ENCODE results near the gene LIN7B.

- no peak for TF ChIP-seq ZBTB8A (IDR thresholded peaks at IDR 0.05; ENCODE audit: partially characterized antibody)
- TF ChIP-seq CTCF (IDR thresholded peaks at IDR 0.05 in 2 of 3, conservative IDR thresholded peaks at IDR 0.05 in 1 of 3; ENCODE audit: insufficient read depth in 2 of 3, low read depth in 1 of 3, low read length in 3 of 3) = no peak
- no peak for TF ChIP-seq HNRNPK (IDR thresholded peaks at IDR 0.05; ENCODE audit: low read depth, low read length, poor library complexity, severe bottlenecking)
- no peak for TF ChIP-seq ZKSCAN1 (IDR thresholded peaks at IDR 0.05; ENCODE audit: low read depth, low read length)
- no peak for TF ChIP-seq GABPA (tag; conservative IDR thresholded peaks at IDR 0.05; ENCODE audit: low read depth)
- TF ChIP-seq GTF2F1 (IDR thresholded peaks at IDR 0.05; ENCODE audit: low read depth, low read length) = no peak
- no peak for TF ChIP-seq SMAD3 (CRISPR knock-in tag; conservative IDR thresholded peaks at IDR 0.05)
- no peak for TF ChIP-seq FIP1L1 (IDR thresholded peaks at IDR 0.05; ENCODE audit: low read depth, low read length, poor library complexity, severe bottlenecking)
- TF ChIP-seq MIER1 (IDR thresholded peaks at IDR 0.05; ENCODE audit: low read depth) = no peak
- no peak for TF ChIP-seq EZH2 (IDR thresholded peaks at IDR 0.05; ENCODE audit: borderline replicate concordance, low read depth, low read length)
- TF ChIP-seq KLF1 (tag; IDR thresholded peaks at IDR 0.05) = no peak
- TF ChIP-seq SMC3 (conservative IDR thresholded peaks at IDR 0.05; ENCODE audit: insufficient read depth, low read depth, low read length) = no peak
- TF ChIP-seq MEF2A (IDR thresholded peaks at IDR 0.05; ENCODE audit: control insufficient read depth, low read depth, low read length) = no peak
Measured at GRCh38 chr19:49071860-49072547, 42.2 kb upstream of the LIN7B start.
